ENCODE data around the gene PAN2. TPM values are rescaled to one million over a fixed set of nuclear protein-coding genes. Genes with fewer than 3 reads are reported as not detected.
A peak's percentile ranks its signal among the peaks of the same experiment; 100 is the strongest.

PAN2 gene
- total and polyA plus RNA-seq, 10 of the 15 experiments (the other 5 are each of a cell fraction or from before 2014, with no cell fraction given) = 14.4 to 61.8 (median 34.9) TPM

- TF ChIP-seq, protein P1, sequence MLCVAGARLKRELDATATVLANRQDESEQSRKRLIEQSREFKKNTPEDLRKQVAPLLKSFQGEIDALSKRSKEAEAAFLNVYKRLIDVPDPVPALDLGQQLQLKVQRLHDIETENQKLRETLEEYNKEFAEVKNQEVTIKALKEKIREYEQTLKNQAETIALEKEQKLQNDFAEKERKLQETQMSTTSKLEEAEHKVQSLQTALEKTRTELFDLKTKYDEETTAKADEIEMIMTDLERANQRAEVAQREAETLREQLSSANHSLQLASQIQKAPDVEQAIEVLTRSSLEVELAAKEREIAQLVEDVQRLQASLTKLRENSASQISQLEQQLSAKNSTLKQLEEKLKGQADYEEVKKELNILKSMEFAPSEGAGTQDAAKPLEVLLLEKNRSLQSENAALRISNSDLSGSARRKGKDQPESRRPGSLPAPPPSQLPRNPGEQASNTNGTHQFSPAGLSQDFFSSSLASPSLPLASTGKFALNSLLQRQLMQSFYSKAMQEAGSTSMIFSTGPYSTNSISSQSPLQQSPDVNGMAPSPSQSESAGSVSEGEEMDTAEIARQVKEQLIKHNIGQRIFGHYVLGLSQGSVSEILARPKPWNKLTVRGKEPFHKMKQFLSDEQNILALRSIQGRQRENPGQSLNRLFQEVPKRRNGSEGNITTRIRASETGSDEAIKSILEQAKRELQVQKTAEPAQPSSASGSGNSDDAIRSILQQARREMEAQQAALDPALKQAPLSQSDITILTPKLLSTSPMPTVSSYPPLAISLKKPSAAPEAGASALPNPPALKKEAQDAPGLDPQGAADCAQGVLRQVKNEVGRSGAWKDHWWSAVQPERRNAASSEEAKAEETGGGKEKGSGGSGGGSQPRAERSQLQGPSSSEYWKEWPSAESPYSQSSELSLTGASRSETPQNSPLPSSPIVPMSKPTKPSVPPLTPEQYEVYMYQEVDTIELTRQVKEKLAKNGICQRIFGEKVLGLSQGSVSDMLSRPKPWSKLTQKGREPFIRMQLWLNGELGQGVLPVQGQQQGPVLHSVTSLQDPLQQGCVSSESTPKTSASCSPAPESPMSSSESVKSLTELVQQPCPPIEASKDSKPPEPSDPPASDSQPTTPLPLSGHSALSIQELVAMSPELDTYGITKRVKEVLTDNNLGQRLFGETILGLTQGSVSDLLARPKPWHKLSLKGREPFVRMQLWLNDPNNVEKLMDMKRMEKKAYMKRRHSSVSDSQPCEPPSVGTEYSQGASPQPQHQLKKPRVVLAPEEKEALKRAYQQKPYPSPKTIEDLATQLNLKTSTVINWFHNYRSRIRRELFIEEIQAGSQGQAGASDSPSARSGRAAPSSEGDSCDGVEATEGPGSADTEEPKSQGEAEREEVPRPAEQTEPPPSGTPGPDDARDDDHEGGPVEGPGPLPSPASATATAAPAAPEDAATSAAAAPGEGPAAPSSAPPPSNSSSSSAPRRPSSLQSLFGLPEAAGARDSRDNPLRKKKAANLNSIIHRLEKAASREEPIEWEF (IDR thresholded peaks at IDR 0.05; ENCODE audit: insufficient replicate concordance, low read depth, low read length) = peak; percentile 22
- TF ChIP-seq SMAD1 (IDR thresholded peaks at IDR 0.05; ENCODE audit: low read depth, partially characterized antibody) (peak; percentile 42), DPF2 (IDR thresholded peaks at IDR 0.05) (no peak), TARDBP (IDR thresholded peaks at IDR 0.05; ENCODE audit: borderline replicate concordance) (no peak), ZNF384 (IDR thresholded peaks at IDR 0.05; ENCODE audit: borderline replicate concordance, low read depth, low read length) (0 out of 2 replicates have a peak, but pooled peaks have one; percentile 12), EED (IDR thresholded peaks at IDR 0.05; ENCODE audit: low read depth) (peak; percentile 97), EZH2 (IDR thresholded peaks at IDR 0.05; ENCODE audit: borderline replicate concordance, control insufficient read depth, low read depth, low read length) (no peak), STAT1 (conservative IDR thresholded peaks at IDR 0.05) (no peak), ATF2 (IDR thresholded peaks at IDR 0.05; ENCODE audit: low read length) (no peak), MTA3 (IDR thresholded peaks at IDR 0.05; ENCODE audit: borderline replicate concordance, low read length) (no peak; the same call in 1 of the 2 replicates), CREB1 (IDR thresholded peaks at IDR 0.05; ENCODE audit: low read depth) (peak; percentile 71), FOS (IDR thresholded peaks at IDR 0.05; ENCODE audit: borderline replicate concordance, extremely low read depth, insufficient read length) (no peak), IKZF2 (IDR thresholded peaks at IDR 0.05) (peak; percentile 96 to 97), ATF7 (IDR thresholded peaks at IDR 0.05; ENCODE audit: low read depth) (peak; percentile 82), NBN (IDR thresholded peaks at IDR 0.05) (peak; percentile 82), SMAD5 (IDR thresholded peaks at IDR 0.05; ENCODE audit: low read depth) (0 out of 2 replicates have a peak, but pooled peaks have one; percentile 18)
- TF ChIP-seq, protein P2, sequence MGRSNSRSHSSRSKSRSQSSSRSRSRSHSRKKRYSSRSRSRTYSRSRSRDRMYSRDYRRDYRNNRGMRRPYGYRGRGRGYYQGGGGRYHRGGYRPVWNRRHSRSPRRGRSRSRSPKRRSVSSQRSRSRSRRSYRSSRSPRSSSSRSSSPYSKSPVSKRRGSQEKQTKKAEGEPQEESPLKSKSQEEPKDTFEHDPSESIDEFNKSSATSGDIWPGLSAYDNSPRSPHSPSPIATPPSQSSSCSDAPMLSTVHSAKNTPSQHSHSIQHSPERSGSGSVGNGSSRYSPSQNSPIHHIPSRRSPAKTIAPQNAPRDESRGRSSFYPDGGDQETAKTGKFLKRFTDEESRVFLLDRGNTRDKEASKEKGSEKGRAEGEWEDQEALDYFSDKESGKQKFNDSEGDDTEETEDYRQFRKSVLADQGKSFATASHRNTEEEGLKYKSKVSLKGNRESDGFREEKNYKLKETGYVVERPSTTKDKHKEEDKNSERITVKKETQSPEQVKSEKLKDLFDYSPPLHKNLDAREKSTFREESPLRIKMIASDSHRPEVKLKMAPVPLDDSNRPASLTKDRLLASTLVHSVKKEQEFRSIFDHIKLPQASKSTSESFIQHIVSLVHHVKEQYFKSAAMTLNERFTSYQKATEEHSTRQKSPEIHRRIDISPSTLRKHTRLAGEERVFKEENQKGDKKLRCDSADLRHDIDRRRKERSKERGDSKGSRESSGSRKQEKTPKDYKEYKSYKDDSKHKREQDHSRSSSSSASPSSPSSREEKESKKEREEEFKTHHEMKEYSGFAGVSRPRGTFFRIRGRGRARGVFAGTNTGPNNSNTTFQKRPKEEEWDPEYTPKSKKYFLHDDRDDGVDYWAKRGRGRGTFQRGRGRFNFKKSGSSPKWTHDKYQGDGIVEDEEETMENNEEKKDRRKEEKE (IDR thresholded peaks at IDR 0.05) = no peak
- TF ChIP-seq, protein P3, sequence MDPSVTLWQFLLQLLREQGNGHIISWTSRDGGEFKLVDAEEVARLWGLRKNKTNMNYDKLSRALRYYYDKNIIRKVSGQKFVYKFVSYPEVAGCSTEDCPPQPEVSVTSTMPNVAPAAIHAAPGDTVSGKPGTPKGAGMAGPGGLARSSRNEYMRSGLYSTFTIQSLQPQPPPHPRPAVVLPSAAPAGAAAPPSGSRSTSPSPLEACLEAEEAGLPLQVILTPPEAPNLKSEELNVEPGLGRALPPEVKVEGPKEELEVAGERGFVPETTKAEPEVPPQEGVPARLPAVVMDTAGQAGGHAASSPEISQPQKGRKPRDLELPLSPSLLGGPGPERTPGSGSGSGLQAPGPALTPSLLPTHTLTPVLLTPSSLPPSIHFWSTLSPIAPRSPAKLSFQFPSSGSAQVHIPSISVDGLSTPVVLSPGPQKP (IDR thresholded peaks at IDR 0.05; ENCODE audit: low read depth, low read length) = no peak; the same call in none of the 2 replicates
Observed at GRCh38 chr12:56359851-56360767, 26.3 kb upstream of the PAN2 start, which contains the start of gene STAT2 (continued).
